ENCODE results near the gene PPP2R5C. TPM values are rescaled to one million over a fixed set of nuclear protein-coding genes. Genes with fewer than 3 reads are reported as not detected.
A peak's percentile ranks its signal among the peaks of the same experiment; 100 is the strongest.

The PPP2R5C gene
- total RNA-seq, 2 donors from 2014 or later: 232 to 283 TPM

GRCh38 chr14:101920271-101920670 is 158.8 kb downstream of the PPP2R5C start:
- Mint-ChIP-seq H3K27me3 (no peaks in the 10 kb centered on the region), H3K4me1 (no peaks in the 10 kb centered on the region), H3K36me3 (ENCODE audit: low read depth) (peaks cover 83% of the 10 kb centered on the region), H3K27ac (peak overlapping the region; percentile 26), H3K9me3 (no peaks in the 10 kb centered on the region), H3K4me3 (no peak overlapping the region)
- no peak for ATAC-seq (replicated peaks)

DNA sequence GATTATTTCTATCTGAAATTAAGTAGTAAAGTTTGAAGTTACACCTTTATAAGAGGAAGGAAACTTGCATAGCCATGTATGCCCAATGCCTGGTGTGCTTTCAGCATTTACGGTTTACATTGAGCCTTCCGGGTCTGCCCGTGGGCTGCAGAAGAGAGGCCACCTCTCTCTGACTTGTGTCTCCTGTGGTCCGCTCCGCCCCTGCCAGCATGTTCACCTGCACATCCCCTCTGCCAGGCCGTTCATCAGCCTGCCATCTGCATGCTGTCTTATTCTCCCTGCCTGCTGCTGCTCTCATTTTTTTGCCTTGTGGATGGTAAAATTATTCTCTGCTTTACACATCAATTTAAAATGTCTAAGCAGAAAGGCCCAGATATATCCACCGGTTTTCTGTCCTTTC is 161.4 kb downstream of the PPP2R5C start:
- Mint-ChIP-seq H3K36me3 (ENCODE audit: low read depth) (peaks cover 88% of the 10 kb centered on the region), H3K4me1 (no peaks in the 10 kb centered on the region), H3K9me3 (no peaks in the 10 kb centered on the region), H3K27me3 (no peaks in the 10 kb centered on the region), H3K4me3 (no peak overlapping the region), H3K27ac (peak overlapping the region; percentile 9)
- no peak for ATAC-seq (replicated peaks)

GRCh38 chr14:101925152-101925551 is 163.6 kb downstream of the PPP2R5C start:
- Mint-ChIP-seq H3K36me3 (ENCODE audit: low read depth) (peaks cover 90% of the 10 kb centered on the region), H3K27me3 (no peaks in the 10 kb centered on the region), H3K27ac (no peak overlapping the region), H3K9me3 (no peaks in the 10 kb centered on the region), H3K4me1 (no peaks in the 10 kb centered on the region), H3K4me3 (no peak overlapping the region)
- no peak for ATAC-seq (replicated peaks)

- no peaks in the 10 kb centered on the region for H3K9me3 Mint-ChIP-seq
- H3K27ac Mint-ChIP-seq: no peak overlapping the region
- no peak overlapping the region for H3K4me3 Mint-ChIP-seq
- H3K36me3 Mint-ChIP-seq (ENCODE audit: low read depth): peaks cover 81% of the 10 kb centered on the region
- no peaks in the 10 kb centered on the region for H3K4me1 Mint-ChIP-seq
- no peaks in the 10 kb centered on the region for H3K27me3 Mint-ChIP-seq
- no peak for ATAC-seq (replicated peaks)
Observed at GRCh38 chr14:101926085-101926484, 164.6 kb downstream of the PPP2R5C start.

GRCh38 chr14:101926620-101927019 is 165.1 kb downstream of the PPP2R5C start:
- Mint-ChIP-seq H3K27ac (peak overlapping the region; percentile 46), H3K9me3 (no peaks in the 10 kb centered on the region), H3K4me1 (no peaks in the 10 kb centered on the region), H3K4me3 (no peak overlapping the region), H3K27me3 (no peaks in the 10 kb centered on the region), H3K36me3 (ENCODE audit: low read depth) (peaks cover 76% of the 10 kb centered on the region)
- no peak for ATAC-seq (replicated peaks)

DNA sequence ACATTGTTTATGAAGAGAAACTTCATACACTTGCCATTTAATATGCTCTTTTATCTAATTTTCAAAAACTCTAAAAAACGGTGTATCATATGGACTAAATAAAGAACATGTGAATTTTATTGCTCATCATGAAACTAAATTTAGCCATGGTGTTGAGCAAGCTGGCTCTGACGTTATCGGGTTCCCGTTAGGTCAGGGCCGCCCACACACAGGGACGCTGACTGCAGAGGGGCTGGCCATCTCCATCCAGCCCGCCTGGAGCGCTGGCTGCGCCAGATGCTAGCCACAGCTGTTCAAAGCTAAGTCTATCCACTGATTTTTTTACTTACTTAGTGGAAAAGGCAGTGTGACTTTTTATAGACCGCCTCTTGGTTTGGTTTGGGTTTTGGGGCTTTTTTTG is 166.3 kb downstream of the PPP2R5C start:
- Mint-ChIP-seq H3K9me3 (no peaks in the 10 kb centered on the region), H3K27me3 (no peaks in the 10 kb centered on the region), H3K4me3 (no peak overlapping the region), H3K27ac (peak overlapping the region; percentile 20), H3K36me3 (ENCODE audit: low read depth) (peaks cover 66% of the 10 kb centered on the region), H3K4me1 (no peaks in the 10 kb centered on the region)
- peak; percentile 85 for ATAC-seq (replicated peaks)

GRCh38 chr14:101928415-101928841 is 166.9 kb downstream of the PPP2R5C start:
- Mint-ChIP-seq H3K27ac (peak overlapping the region; percentile 20), H3K27me3 (no peaks in the 10 kb centered on the region), H3K9me3 (no peaks in the 10 kb centered on the region), H3K36me3 (ENCODE audit: low read depth) (peaks cover 60% of the 10 kb centered on the region), H3K4me3 (no peak overlapping the region), H3K4me1 (no peaks in the 10 kb centered on the region)
- ATAC-seq (replicated peaks): peak; percentile 53

DNA sequence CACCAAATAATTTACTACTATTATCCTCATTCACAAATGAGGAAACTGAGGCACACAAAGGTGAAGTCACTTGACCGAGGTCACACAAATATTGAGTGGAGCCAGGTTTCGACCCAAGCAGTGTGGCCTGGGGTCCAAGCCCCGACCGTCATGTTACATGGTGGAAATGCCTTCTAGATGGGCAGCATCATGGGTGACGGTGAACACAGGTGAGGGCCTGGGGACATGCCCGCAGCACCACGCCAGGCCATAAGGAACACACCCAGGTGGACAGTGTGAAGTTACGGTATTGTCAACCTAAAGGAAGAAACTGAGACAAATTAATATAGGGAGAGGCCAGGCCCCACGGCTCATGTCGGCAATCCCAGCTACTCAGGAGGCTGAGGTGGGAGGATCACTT is 167.6 kb downstream of the PPP2R5C start:
- H3K27me3 Mint-ChIP-seq: no peaks in the 10 kb centered on the region
- H3K27ac Mint-ChIP-seq: peak overlapping the region; percentile 74
- H3K36me3 Mint-ChIP-seq (ENCODE audit: low read depth): peaks cover 56% of the 10 kb centered on the region
- H3K4me3 Mint-ChIP-seq: no peak overlapping the region
- no peak for ATAC-seq (replicated peaks)
- H3K4me1 Mint-ChIP-seq: no peaks in the 10 kb centered on the region
- H3K9me3 Mint-ChIP-seq: no peaks in the 10 kb centered on the region

DNA sequence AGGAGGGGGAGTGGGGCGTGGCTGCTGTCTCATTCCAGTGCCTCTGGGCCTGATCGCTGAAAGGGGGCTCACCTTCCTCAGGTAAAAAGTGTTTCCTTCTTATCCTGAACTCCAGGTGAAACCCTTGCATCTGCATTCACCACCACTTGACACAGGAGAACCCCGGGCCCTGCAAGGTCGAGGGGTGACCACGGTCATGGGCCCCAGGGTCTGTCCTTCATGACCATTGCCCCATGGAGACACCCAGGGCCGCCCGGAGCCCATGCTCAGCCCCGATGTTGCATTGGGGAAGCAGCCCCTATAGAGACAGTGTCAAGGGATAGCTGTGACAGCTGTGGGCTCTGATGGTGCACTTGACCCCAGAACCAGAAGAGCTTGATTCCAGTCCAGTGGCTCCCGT is 168.4 kb downstream of the PPP2R5C start:
- peak overlapping the region; percentile 74 for H3K27ac Mint-ChIP-seq

DNA sequence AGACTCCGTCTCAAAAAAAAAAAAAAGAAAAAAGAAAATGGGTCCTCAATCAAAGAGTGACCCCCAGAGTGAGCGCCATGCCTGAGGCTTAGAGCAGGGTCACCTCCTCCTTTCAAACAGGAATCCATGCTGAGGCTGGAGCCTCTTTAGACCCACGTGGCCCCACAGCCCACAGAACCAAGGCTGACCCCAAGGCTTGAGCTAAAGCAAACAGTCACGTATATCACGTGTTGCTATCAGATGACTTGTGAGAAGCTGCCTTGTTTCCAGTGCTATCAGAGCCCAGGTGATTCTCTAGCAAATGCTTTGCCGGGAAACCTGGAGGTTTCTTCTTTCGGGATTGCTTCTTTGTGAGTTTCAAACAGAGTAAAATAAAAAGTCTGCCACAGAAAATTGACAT is 171.2 kb downstream of the PPP2R5C start:
- no peaks in the 10 kb centered on the region for H3K4me1 Mint-ChIP-seq
- H3K4me3 Mint-ChIP-seq: no peak overlapping the region
- H3K9me3 Mint-ChIP-seq: no peaks in the 10 kb centered on the region
- H3K27ac Mint-ChIP-seq: no peak overlapping the region
- peaks cover 20% of the 10 kb centered on the region for H3K36me3 Mint-ChIP-seq (ENCODE audit: low read depth)
- ATAC-seq (replicated peaks): no peak
- no peaks in the 10 kb centered on the region for H3K27me3 Mint-ChIP-seq

More for the DNA sequence above, 168.4 kb downstream of the PPP2R5C start:
- peaks cover 47% of the 10 kb centered on the region for H3K36me3 Mint-ChIP-seq (ENCODE audit: low read depth)
- ATAC-seq (replicated peaks): no peak
- no peaks in the 10 kb centered on the region for H3K27me3 Mint-ChIP-seq
- H3K4me3 Mint-ChIP-seq: no peak overlapping the region
- no peaks in the 10 kb centered on the region for H3K4me1 Mint-ChIP-seq
- H3K9me3 Mint-ChIP-seq: no peaks in the 10 kb centered on the region

DNA sequence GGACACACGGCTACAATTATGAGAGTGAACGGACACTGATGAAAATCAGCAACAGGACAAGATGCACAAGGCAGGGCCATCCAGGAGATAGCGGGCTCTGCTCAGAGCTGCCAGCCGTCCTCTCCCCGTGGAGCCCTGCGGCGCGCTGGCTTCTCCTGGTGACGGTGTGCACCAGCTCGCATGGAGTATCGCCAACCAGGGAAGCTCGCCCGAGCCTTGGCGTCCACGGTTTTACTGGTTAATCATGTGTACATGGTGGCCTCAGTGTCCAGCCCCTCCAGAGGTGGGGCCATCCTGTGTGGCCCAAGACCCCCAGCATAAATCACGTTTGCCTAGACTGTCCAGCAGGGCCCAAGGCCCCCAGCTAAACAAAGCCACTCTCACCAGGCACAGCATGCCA is 171.7 kb downstream of the PPP2R5C start:
- no peak for ATAC-seq (replicated peaks)

GRCh38 chr14:101934601-101935150 is 173.2 kb downstream of the PPP2R5C start:
- no peak overlapping the region for H3K27ac Mint-ChIP-seq
- no peak for ATAC-seq (replicated peaks)
- peaks cover 8% of the 10 kb centered on the region for H3K27me3 Mint-ChIP-seq
- H3K36me3 Mint-ChIP-seq (ENCODE audit: low read depth): no peaks in the 10 kb centered on the region
- H3K4me3 Mint-ChIP-seq: no peak overlapping the region
- no peaks in the 10 kb centered on the region for H3K4me1 Mint-ChIP-seq
- no peaks in the 10 kb centered on the region for H3K9me3 Mint-ChIP-seq

More for the DNA sequence above, 171.7 kb downstream of the PPP2R5C start:
- H3K27me3 Mint-ChIP-seq: peaks cover under 1% of the 10 kb centered on the region
- no peak overlapping the region for H3K27ac Mint-ChIP-seq
- H3K9me3 Mint-ChIP-seq: no peaks in the 10 kb centered on the region
- no peaks in the 10 kb centered on the region for H3K4me1 Mint-ChIP-seq
- H3K4me3 Mint-ChIP-seq: no peak overlapping the region
- peaks cover 15% of the 10 kb centered on the region for H3K36me3 Mint-ChIP-seq (ENCODE audit: low read depth)

- no peaks in the 10 kb centered on the region for H3K9me3 Mint-ChIP-seq
- ATAC-seq (replicated peaks): no peak
- H3K36me3 Mint-ChIP-seq (ENCODE audit: low read depth): no peaks in the 10 kb centered on the region
- peaks cover 12% of the 10 kb centered on the region for H3K27me3 Mint-ChIP-seq
- no peak overlapping the region for H3K27ac Mint-ChIP-seq
- H3K4me1 Mint-ChIP-seq: no peaks in the 10 kb centered on the region
- no peak overlapping the region for H3K4me3 Mint-ChIP-seq
Observed at GRCh38 chr14:101937926-101938767, 176.6 kb downstream of the PPP2R5C start.

GRCh38 chr14:101939646-101940170 is 178.2 kb downstream of the PPP2R5C start:
- no peak overlapping the region for H3K27ac Mint-ChIP-seq
- H3K4me1 Mint-ChIP-seq: no peaks in the 10 kb centered on the region
- no peaks in the 10 kb centered on the region for H3K36me3 Mint-ChIP-seq (ENCODE audit: low read depth)
- ATAC-seq (replicated peaks): no peak
- H3K4me3 Mint-ChIP-seq: no peak overlapping the region
- peaks cover 20% of the 10 kb centered on the region for H3K27me3 Mint-ChIP-seq
- H3K9me3 Mint-ChIP-seq: no peaks in the 10 kb centered on the region

GRCh38 chr14:101944451-101944850 is 182.9 kb downstream of the PPP2R5C start:
- no peak for ATAC-seq (replicated peaks)
- peaks cover 6% of the 10 kb centered on the region for H3K36me3 Mint-ChIP-seq (ENCODE audit: low read depth)
- H3K27me3 Mint-ChIP-seq: peaks cover 21% of the 10 kb centered on the region

More at GRCh38 chr14:101944451-101944850, 182.9 kb downstream of the PPP2R5C start:
- Mint-ChIP-seq H3K4me1 (peaks cover 5% of the 10 kb centered on the region), H3K27ac (no peak overlapping the region), H3K9me3 (no peaks in the 10 kb centered on the region), H3K4me3 (no peak overlapping the region)

All from activated T-helper 17 cell treated with anti-CD3 and anti-CD28 coated beads, Interleukin-2, amount 50 U/mL, for 72 hours (primary cell).